IPS DF 6.9 (cell line): ENCODE results near the gene STIMATE.

ENCODE experiments used
- DNase-seq: peaks from one replicate; pipeline ENCODE4 v3.0.0-alpha.2; 2013; ENCODE audit warnings: low read depth, low spot score
- H3K27ac ChIP-seq: one replicate; pipeline ENCODE4 v1.5.1; 2013; ENCODE audit warnings: low read length, control low read depth
- H3K27me3 ChIP-seq: 2 replicates; pipeline ENCODE4 v1.6.1; 2013; ENCODE audit warnings: mild to moderate bottlenecking, low read length; ENCODE audit not compliant: control insufficient read depth, insufficient read depth
- H3K36me3 ChIP-seq: 2 replicates; pipeline ENCODE4 v1.6.1; 2013; ENCODE audit warnings: low read length; ENCODE audit not compliant: control insufficient read depth, insufficient read depth
- H3K4me1 ChIP-seq: 2 replicates; pipeline ENCODE4 v1.6.1; 2013; ENCODE audit warnings: low read length; ENCODE audit not compliant: control insufficient read depth, insufficient read depth
- H3K4me3 ChIP-seq: 2 replicates; pipeline ENCODE4 v1.5.1; 2013; ENCODE audit warnings: mild to moderate bottlenecking, low read length
- H3K9me3 ChIP-seq: 2 replicates; pipeline ENCODE4 v1.6.1; 2013; ENCODE audit warnings: low read length, inconsistent platforms; ENCODE audit not compliant: control insufficient read depth, insufficient read depth
- WGBS: extraction: QIAGEN DNeasy Blood & Tissue Kit; methylation state at CpG from one replicate; pipeline ENCODE4 v1.1.7; 2013; ENCODE audit warnings: mixed read lengths, missing lambda C conversion rate; ENCODE audit not compliant: insufficient read length, insufficient coverage; 5-methylcytosine and 5-hydroxymethylcytosine counted together

The STIMATE gene

DNA sequence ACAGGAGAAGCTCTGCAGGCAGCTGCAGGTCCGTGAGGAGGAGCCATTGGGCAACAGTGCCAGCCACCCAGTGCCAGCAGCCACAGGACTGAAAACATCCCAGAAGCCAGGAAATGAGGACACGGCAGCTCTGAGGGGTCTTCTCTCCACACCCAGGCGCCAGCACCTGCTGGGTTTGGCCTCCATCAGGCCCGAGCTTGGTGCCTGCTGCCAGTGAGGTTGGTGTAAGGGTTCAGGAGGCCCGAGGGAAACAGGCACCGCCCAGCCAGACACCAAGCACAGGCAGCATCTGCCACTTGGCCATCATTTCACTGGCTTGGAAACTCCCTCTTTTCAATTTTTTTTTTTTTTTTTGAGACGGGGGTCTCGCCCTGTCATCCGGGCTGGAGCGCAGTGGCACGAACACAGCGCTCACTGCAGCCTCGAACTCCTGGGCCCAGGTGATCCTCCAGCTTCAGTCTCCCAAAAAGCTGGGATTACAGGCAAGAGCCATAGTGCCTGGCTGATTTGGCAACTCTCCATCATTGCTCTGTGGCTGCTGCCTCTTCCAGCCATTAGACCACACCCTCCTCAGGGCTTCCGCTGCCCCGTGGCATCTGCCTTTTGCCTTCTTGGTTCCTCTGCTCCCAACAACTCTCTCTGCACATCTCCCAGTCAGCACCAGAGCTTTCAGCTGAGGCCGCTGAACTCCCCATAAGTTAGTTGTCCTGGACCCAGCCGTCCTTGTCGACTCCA is 104.2 kb downstream of the STIMATE start:
- Histone ChIP-seq H3K27me3 (no peaks in the 10 kb centered on the region), H3K36me3 (no peaks in the 10 kb centered on the region), H3K27ac (no peak overlapping the region), H3K4me3 (no peak overlapping the region), H3K9me3 (no peaks in the 10 kb centered on the region), H3K4me1 (no peaks in the 10 kb centered on the region)
- no CpG with 5 or more reads among the region's 18 CpGs for WGBS
- DNase-seq, result no peak

DNA sequence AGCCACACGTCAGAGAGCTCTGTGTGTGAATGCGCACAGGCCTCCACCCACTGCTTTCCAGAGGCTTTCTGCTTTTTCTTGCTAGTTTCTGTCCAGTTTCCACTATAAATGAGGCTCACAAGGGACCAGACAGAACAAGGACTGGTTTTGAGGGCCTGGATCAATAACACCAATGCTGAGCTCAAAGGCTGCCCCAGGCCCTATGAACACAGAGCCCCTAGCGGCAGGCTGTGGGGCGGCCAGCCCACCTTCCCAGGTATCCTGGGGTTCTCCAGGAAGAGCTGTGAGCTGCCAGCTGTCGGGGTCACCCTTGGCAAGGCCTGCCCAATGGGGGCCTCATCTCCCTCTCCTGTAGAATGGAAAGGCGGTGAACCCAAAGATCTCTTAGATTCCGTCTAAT is 104.9 kb downstream of the STIMATE start:
- Histone ChIP-seq H3K4me1 (no peaks in the 10 kb centered on the region), H3K9me3 (no peaks in the 10 kb centered on the region), H3K36me3 (no peaks in the 10 kb centered on the region), H3K27ac (no peak overlapping the region), H3K4me3 (no peak overlapping the region), H3K27me3 (no peaks in the 10 kb centered on the region)
- no CpG with 5 or more reads among the region's 7 CpGs for WGBS
- DNase-seq, result no peak

DNA sequence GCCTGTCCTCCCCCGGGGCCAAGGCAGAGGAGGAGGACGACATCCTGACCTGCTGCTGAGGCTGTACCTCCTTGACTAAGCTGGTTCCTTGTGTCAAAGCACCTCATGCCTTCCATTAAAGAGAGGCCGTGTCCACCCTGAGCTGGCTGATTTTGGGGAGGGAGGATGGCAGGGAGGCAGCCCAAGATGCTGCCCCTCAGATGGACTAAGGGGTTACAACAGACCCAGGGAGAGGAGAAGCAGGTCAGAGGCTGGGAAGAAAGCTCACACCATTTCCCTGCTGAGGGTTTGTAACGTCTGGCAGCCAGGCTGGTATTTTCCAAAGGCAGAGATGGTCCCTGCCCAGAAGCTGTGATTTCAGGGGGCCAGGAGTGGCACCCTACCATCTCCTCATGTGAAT is 105.4 kb downstream of the STIMATE start:
- H3K4me3 ChIP-seq, result no peak overlapping the region
- no peaks in the 10 kb centered on the region for H3K9me3 ChIP-seq
- no peaks in the 10 kb centered on the region for H3K27me3 ChIP-seq
- no peak for DNase-seq
- no CpG with 5 or more reads among the region's 4 CpGs for WGBS
- no peak overlapping the region for H3K27ac ChIP-seq
- H3K36me3 ChIP-seq, result no peaks in the 10 kb centered on the region
- H3K4me1 ChIP-seq, result no peaks in the 10 kb centered on the region

DNA sequence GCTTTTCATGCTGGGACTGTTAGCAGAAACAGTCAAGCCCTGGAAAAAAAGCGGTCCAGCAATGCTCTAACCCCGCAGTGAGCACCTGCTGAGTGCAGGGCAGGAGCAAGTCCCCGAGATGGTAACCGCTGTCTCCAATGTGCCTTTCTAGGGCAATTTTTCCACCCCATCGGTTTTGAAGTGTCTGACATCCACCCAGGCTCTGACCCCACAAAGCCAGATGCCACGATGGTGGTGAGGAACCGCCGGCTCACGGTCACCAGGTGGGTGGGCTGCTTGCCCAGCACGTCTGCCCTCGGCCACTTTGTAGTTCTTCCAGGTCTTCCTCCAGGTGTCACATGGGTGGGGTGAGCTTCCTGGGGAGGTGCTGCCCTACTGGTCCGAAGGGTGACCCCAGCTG is 106.0 kb downstream of the STIMATE start:
- WGBS, result no CpG with 5 or more reads among the region's 12 CpGs
- DNase-seq, result no peak
- Histone ChIP-seq H3K9me3 (no peaks in the 10 kb centered on the region), H3K4me1 (no peaks in the 10 kb centered on the region), H3K4me3 (no peak overlapping the region), H3K36me3 (no peaks in the 10 kb centered on the region), H3K27ac (no peak overlapping the region), H3K27me3 (no peaks in the 10 kb centered on the region)

DNA sequence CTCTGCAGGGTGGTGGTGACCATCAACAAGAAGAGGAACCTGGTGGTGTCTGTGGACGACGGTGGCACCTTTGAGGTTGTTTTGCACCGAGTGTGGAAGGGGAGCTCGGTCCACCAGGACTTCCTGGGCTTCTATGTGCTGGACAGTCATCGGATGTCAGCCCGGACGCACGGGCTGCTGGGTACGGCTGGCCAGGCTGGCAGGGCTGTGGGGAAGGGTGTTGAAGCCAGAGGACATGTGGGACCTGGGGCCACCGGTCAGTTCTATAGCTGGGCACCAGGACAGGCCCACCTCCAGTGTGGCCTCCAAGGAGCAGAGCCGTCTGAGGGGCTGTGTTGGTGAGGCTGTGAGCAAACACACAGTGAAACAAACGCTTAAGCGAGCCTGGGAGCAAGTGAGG is 106.6 kb downstream of the STIMATE start:
- no peak for DNase-seq
- Histone ChIP-seq H3K27ac (no peak overlapping the region), H3K36me3 (no peaks in the 10 kb centered on the region), H3K9me3 (no peaks in the 10 kb centered on the region), H3K4me3 (no peak overlapping the region), H3K4me1 (no peaks in the 10 kb centered on the region), H3K27me3 (no peaks in the 10 kb centered on the region)
- no CpG with 5 or more reads among the region's 13 CpGs for WGBS

DNA sequence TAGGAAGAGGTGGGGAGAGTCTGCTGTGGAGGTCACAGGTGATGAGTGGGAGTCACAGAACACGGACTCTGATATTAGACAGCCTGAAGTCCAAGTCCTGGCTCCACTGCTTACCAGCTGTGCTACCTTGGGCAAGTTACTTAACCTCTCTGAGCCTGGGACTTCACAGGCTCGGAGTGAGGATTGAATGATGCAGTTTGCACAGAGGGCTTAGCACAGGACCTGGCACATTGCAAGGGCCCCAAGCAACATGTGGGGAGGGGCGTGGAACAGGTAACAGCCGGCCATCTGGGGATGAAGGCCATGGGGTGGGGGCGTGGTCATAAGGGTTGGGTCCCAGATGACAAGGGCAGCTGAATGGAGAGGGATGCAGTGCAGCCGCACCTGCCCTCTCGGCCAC is 107.0 kb downstream of the STIMATE start:
- Histone ChIP-seq H3K27me3 (no peaks in the 10 kb centered on the region), H3K4me1 (no peaks in the 10 kb centered on the region), H3K4me3 (no peak overlapping the region), H3K36me3 (no peaks in the 10 kb centered on the region), H3K9me3 (no peaks in the 10 kb centered on the region), H3K27ac (no peak overlapping the region)
- DNase-seq, result no peak
- no CpG with 5 or more reads among the region's 7 CpGs for WGBS

DNA sequence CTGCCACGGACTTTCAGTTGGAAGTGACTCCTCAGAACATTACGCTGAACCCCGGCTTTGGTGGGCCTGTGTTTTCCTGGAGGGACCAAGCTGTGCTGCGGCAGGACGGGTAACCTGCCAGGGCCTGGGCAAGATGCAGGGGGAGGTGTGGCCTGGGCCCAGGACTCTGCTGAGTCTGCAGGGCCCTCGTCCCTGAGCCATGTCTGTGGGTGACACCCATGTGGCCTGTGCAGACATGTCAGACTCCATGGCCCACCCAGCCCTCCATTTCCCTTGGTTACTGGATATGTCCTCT is 107.7 kb downstream of the STIMATE start:
- Histone ChIP-seq H3K27me3 (no peaks in the 10 kb centered on the region), H3K4me1 (no peaks in the 10 kb centered on the region), H3K27ac (no peak overlapping the region), H3K9me3 (no peaks in the 10 kb centered on the region), H3K36me3 (no peaks in the 10 kb centered on the region), H3K4me3 (no peak overlapping the region)
- no peak for DNase-seq
- WGBS, result no CpG with 5 or more reads among the region's 6 CpGs

DNA sequence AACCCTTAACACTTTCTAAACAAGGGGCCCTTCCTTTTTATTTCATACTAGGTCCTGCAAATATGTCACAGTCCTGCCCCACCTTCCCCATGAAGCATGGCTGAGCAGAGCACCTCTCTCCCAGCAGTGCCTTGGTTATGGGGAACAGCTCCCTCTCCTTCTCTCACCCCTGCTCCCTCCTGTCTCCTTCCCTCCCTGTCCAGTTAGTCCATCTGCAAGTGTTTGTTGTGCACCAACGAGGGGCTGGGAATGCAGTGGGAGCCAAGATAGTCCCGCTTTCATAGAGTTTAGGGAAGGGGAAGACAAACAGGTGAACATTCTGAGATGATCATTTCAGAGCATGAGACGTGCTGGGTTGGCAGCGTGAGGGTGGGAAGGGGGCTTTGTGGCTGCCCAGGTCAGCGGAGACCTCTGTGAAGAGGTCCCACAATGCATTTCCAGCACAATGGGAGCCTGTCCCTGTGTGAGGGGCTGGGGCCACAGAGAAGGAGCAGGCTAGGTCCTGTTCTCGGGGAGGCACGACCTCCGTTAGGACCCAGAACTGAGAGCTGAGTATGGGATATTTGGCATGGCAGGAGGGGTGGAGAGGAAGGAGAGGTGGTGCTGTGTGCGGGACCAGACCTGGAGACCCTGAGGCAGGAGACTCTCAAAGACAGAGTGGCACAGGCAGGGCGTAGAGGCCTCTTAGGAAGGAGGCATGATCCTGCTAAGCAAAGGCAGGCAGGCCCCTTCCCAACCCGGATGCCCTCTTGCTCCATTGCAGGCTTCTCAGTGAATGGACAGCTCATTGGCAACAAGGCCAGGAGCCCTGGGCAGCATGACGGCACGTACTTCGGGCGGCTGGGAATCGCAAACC is 108.2 kb downstream of the STIMATE start:
- H3K4me3 ChIP-seq, result no peak overlapping the region
- no peak overlapping the region for H3K27ac ChIP-seq

DNA sequence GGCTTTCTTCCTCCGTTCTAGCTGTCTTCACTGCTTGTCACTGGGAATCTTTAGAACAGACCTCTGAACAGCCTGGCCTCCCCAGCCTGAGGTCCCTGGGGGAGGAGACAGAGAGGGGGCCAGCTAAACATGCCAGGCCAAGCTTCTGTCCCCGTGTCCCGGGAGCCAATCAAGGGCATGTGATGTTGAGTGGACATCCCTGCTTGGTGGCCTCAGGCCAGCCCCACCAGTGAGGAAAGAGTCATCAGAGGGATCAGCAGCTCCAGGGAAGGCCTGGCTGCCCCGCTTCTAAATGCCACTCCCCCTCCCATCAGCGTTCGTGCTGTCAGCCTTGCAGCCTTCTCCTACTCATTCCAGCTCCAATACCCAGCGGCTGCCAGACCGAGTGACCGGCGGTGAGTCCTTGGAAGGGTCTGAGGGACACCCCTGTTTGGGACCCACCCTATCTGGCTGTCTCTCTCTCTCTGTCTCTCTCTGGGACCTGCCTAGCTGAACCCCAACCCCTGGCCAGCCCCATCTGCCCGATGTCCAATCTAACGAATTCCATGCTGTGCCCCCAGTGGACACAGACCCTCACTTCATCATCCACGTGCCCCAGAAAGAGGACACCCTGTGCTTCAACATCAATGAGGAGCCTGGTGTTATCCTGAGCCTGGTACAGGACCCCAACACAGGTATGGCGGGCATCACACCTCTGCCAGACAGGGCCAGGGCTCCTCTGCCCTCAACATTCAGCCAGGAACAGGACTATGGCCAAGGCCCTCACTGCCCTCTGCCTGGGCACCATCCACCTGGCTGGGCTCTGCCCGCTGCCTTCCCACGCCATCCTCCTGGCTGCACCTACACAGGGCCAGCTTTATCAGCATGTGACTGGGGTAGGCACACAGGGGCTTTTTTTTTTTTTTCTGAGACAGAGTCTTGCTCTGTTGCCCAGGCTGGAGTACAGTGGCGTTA is 109.4 kb downstream of the STIMATE start:
- no CpG with 5 or more reads among the region's 17 CpGs for WGBS
- no peak overlapping the region for H3K4me3 ChIP-seq
- H3K36me3 ChIP-seq, result no peaks in the 10 kb centered on the region
- H3K9me3 ChIP-seq, result no peaks in the 10 kb centered on the region
- no peak for DNase-seq
- H3K27me3 ChIP-seq, result no peaks in the 10 kb centered on the region
- H3K27ac ChIP-seq, result no peak overlapping the region
- H3K4me1 ChIP-seq, result no peaks in the 10 kb centered on the region

More for the DNA sequence above, 108.2 kb downstream of the STIMATE start:
- H3K27me3 ChIP-seq, result no peaks in the 10 kb centered on the region
- WGBS, result no CpG with 5 or more reads among the region's 16 CpGs
- H3K9me3 ChIP-seq, result no peaks in the 10 kb centered on the region
- DNase-seq, result no peak
- H3K36me3 ChIP-seq, result no peaks in the 10 kb centered on the region
- H3K4me1 ChIP-seq, result no peaks in the 10 kb centered on the region

DNA sequence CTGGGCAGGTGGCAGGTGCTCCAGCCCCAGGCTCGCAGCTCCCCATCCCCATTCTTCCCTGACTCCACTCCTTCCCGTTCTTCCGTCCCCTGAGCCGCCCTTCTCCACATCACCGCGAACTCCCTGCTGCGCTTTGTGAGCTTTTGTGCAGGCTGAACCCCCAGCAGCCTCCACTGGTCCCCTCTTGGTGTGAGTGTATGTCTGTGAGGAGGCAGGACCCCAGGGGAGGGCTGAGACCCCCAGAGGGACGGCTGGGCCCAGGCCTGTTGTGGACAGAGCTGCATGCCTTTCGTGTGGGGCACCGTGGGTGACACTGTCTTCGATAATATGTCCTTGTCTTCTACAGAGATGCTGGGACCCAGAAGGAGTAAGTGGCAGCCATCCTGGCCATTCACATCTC is 110.1 kb downstream of the STIMATE start:
- Histone ChIP-seq H3K27ac (no peak overlapping the region), H3K9me3 (no peaks in the 10 kb centered on the region), H3K27me3 (no peaks in the 10 kb centered on the region), H3K4me3 (no peak overlapping the region), H3K36me3 (no peaks in the 10 kb centered on the region), H3K4me1 (no peaks in the 10 kb centered on the region)
- no peak for DNase-seq
- WGBS, result no CpG with 5 or more reads among the region's 11 CpGs
